GM21786 (cell line): ENCODE results near the gene ZBTB7B.

ENCODE experiments used
- ATAC-seq: cut with Tn5 transposase; IDR thresholded peaks from one replicate; pipeline ENCODE4 v1.9.1; 2021; ENCODE audit not compliant: unreplicated experiment

ZBTB7B gene

DNA sequence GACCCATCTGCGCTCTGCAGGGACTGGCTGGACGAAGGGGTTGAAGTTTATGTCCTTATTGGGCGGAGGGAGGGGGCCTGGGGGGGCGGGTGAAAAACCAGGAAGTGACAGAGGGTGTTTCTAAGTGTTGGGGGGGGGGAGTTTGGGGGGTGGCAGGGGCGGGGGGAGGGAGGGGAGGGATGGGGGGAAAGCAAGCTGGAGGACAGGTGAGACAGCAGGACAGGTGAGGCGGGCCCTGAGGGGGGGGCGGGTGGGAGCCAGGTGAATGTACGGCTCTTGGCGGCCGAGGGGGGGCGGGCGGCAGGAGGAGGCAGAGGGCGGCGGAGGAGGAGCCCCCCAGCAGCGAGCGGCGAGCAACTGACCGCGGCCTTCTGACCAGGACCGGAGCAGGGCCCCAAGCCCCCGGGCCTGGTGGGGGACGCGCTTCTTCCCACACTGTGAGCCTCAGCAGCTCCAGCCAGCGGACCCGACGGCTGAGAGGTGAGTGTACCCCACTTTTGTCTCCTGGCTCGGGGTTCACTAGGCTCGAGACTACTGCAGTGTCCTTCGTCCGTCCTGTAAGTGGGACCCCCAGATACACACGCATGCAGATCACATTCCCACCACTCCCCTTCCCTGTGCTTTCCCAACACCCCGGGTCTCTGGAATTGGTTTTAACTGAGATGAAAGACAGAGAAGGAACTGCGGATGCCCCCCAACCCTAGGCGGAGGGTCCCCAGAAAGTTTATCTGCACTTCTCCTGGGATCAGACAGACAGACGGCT is at the start of gene ZBTB7B:
Gene ZBTB7B, plus strand, starts transcription at position 339 of the 763 bp plus-strand sequence. CDS start 11,859 bp downstream, outside the sequence.
- no peak for ATAC-seq

DNA sequence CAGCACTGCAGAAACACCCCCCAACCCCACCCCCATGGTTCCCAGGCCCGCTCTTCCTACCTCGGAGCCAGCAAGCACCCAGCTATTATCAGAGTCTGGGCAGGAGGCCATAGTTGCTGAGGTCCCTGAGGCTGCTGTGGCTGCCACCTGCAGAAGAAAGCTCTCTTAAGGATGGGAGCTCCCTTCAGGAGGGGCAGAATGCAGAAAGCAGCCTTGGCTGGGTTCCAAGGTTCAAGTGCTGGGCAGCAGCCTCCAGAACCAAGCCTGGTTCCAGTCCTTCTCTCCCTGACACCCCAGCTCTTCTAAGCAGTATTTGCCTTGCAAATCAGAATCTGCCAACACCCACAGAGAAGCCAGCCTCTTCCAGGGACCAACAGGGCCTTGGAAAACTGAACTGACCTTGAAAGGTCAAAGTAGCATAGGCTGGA is 49.0 kb upstream of the ZBTB7B start:
- no peak for ATAC-seq

DNA sequence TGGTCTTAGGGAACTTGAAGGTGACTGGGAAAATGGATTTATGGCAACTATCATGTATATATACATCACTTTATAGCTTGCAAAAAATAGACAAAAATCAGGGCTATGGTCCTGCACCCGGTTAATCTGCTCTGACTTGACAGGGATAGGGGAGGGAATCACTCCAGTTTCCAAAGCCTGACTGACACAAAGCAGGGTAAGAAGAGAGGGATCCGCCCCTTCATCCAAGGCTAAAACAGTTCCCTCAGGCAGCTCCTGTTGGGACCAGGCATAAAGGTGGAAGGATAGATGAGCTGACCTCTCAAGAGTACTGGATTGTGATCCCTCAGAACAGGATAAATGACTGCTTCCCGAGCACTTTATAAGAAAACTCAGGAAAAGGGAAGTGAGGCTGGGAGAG is 48.1 kb upstream of the ZBTB7B start:
- no peak for ATAC-seq

DNA sequence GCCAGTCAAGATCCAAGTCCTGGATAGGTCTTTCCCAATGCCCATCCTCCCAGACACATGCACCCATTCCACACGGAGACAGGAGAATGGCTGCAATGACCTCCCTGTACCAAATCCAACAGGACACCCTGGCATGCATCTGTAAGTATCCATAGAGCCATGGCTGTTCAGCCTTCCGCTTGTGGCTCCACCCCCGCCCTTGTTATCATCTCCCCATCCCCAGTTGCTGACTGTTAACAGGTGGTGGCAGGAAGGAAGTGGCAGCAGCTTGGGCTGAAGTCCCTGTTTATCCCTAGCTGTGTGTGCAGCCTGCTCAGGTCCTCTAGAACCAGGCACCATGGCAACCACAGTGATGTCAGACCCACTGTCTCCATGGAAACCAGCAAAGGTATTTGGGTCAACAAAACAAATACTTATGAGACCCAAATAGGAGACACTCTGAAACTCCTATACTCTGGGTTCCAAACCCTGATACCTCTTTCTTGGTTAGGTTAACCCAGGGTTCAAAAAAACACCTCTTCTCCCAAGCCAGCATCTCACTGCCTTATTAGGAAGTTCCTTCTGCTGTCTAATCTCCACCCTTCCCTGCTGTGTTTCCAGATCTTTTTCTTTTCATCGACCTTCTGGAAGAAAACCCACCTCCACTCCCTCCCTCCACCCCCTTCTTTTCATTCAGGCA is 47.4 kb upstream of the ZBTB7B start:
- peak; percentile 56 for ATAC-seq

DNA sequence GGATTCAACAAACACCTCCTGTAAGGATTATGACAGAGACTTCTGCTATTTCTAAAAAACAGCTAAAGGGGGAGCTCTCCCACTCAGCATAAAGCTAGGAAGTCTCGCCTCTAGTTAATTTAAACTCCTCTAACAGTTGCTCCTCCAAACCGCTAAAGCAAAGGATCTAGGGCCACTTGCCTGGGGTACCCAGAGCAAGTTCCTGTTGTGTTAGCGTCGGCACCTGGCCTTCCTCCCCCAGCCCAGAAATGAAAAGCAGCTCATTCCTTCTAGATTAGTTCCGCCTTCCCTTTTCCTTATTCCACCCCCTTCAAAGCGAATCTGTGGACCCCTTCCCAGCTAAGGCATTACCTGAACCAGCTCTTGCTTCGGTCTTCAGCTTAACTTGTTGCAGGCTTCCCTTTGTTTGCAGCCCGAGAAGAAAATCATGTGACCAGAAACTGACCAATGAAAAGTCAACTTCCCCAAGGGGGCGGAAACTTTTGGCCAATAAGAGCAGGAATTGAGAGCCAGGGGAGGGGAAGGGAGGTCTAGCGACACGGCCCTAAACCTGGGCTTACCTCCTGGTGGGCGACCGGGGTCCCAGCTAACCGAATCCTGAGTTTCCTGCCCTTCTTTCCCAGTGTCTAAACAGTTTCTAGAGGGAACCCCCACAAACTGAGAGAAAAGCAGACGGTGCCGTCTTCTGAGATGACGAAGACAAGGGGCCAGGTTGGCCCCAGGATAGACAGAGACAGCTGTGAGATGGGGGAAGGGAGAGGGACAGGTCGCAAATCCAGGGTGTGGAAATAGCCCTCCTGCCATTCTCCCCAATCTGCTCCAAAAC is 46.7 kb upstream of the ZBTB7B start, which contains the start of gene PBXIP1:
Gene PBXIP1, minus strand, starts transcription at position 382 of the 826 bp plus-strand sequence. CDS start 2,378 bp downstream, outside the sequence.
- peak; percentile 59 for ATAC-seq

DNA sequence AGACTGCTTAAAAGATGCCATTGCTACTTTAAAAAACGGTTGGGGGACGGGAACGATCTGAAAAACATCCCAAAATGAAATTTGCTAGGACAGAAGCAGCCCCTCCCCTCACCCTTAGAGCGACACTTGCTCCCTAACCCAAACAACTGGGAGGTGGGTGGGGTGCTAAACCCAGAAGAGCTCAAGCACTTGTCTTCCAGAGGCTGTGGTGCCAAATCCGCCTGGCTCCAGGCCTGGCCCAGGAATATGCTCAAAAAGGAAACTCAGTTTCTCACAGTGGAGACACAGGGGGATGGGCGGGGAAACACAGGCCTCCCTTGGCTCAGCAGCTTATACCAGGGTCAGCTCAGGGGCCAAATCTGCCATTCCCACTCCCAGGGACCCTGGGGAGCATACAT is 46.1 kb upstream of the ZBTB7B start:
- no peak for ATAC-seq

DNA sequence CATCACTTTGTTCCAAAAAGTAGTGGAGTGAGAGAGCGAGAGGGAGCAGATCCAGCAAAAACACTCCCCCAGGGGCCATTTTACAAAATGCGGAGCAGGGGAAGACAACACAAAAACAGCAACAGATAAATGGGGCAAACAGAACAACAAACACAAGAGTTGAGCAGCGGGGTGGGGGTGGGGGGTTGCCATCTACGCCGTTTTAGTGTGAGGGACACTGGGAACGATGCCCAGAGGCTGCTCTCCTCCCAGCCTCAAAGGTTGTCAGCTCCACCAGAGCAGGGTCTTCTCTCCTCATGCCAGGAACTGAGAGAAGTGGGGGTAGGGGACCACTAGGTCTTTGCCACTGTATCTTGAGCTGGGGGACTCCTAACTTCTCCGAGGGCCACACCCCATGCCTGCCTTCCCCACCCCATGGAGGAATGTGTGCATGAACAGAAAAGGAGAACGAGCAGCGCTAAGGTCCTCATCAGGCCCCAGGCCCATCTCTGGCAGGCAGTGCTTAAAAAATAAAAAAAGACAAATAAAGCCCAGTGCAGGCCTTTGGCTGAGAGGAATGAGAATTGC is 45.4 kb upstream of the ZBTB7B start:
- no peak for ATAC-seq

DNA sequence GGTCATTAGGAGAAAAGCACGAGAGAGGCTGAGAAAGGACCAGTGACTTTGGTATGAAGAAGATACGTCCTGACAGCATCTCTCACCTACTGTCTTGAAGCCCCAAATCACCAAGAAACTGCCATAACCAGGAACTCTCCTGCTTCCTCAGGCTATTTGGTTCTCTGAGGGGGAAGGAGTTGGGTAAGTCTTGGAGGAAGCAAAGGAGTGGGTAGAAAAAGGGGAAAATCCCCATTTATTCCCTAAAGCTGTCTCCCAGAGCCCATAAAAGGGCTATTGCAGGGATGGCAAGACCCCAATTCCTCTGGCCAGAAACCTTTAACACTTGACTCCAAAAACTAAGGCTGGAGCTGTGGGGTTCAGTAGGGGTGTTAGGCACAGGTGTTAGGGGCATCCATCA is 44.6 kb upstream of the ZBTB7B start:
- ATAC-seq = no peak

DNA sequence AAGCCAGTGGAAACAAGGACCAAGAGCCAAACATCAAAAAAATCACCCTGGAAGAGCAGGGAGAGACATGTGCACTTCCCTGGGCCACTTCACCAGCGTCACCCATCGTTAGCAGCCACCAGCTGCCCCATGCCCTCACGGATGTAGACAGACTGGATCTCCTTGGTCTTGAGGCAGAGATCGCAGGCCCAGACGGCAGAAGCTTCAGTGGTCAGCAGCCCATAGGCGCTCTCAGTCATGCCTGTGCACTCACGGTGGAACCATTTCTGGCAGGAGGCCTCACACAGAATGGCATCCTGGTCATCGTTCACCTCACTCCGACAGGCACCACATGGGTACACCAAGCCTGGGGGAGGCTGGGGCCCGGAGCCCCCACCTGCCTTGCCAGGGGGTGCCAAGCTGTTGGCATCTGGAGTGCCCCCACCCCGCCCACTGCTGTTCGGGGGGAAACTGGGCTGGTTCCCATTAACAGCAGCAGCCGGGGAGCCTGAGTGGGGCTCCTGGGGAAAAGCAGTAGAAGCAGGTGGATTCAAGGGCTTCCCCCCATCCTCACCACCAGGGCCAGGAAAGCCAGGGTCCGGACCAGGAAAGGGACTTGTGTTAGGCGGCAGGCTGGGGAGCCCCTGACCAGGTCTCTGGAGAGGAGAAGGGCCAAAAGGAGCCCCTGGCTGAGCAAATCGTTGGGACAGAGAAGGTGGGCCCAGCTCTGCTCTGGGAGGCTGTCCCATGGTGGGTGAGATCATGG is 43.7 kb upstream of the ZBTB7B start:
- no peak for ATAC-seq

DNA sequence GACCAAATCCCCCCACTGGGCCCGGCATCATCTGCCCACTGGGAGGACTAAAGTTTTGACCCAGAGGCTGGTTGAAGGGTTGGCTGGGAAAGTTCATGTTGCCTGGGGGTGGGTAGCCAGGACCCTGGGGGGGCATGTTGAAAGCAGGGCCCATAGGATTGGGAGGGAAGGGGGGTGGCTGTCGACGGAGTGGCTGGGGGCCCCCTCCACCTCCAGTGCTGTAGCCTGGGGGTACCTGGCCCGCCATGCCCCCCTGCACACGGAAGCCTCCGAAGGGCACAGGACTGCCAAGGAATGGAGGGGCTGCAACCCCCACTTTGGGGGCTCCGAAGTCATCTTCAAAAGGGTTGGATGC is 43.2 kb upstream of the ZBTB7B start:
- ATAC-seq = no peak

DNA sequence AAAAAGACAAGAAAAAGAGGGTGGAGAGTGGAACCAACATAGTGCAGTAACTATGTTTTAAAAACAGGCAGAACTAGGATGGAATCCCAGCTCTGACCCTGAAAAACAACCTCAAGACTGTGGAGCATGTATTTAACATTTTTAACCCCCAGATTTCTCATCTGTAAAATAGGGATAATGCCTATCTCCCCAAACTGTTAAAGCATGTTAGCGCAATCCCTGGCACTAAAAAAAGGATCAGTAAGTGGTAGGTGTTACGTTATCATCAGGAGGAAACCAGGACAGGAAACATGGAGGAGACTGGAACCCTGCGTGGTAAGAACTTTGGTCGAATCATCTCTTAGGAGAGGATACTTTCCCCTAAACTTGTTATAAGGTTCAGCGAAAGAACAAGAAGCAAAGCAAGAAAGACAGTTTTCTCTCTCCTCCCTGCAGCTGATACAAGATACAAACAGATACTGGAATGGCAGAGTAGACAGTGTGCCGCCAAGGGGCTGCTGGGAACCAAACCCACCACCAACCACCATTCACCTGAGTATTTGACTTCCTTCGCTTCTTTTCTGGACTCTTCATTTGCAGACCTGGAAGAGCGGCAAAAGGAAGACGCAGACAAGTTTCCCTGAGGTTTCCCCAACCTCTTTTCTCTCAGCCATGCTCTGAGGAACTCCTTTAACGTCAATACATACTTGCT is 42.0 kb upstream of the ZBTB7B start:
- ATAC-seq = no peak

DNA sequence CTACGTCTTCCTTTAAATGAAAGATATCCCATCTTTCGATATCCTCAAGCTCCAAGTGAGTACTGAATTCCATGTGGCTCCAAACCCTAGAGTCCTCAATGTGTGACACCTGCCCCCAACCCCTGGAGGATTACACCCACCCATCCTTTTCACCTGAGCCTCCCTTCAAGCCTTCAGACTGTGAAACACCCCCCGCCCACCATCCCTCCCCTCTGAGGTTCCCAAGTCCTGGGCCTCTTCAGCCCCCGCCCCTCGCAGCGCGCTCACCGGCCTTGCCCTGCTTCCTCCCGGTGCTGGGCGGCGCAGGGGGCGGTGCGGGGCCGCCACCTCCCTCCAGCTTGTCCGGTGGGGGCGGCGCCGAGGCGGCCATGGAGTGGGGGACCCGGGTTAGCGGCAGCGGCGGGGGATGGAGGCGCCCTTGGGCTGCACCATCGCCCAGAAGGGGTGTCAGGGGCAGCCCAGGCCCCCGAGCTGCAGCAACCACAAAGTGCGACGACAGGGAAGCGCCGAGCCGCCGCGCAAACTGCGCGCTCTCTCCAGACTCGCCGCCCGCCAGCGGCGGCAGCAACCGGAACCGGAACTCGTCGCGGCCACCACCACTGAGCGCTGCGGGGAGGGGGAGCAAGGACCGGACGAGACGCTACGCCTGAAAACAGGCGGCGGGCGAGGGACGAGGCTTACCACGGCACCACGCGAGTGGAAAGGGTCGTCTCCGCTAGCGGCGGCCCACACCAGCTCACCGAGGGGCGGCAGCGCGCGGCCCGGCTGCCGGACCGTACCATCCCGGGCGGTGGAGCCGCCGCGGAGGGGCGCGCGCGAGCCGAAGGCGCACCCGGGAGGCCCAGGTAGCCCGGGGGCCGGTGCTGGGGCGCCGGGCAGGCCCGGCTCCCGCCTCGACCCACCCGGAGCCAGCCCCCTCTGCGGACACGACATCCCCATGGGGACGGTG is 41.1 kb upstream of the ZBTB7B start, which contains the start of gene PYGO2:
Gene PYGO2, minus strand, starts transcription at position 576 of the 949 bp plus-strand sequence. Its CDS starts 206 bp downstream, at position 370.
- peak; percentile 77 for ATAC-seq

DNA sequence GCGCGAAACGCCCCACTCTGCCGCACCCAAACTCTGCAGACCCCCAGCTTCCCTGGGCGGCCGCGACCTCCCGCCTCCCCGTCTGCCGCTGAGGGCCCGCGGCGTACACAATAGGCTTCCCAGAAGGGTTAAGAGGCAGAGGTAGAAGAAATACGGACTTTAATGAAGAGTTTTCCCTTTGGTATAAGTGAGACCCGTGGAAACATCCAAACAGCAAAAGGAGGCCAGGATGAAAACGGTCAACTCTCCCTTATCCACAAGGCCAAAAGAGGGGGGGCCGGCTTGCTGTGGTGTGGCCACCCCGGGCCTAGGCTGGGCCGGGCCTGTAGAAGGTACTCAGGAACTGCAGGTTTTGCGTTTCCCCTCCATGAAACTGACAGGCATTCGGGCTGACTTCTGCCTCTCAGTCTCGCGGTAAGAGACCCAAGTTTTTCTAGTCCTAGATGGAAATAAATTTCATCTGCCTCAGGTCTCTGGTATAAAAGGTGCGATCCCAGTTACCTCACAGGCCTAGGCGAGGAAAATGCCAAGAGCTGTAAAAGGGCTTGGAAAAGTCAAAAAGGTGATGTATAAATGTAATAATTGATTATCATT is 40.3 kb upstream of the ZBTB7B start:
- no peak for ATAC-seq

DNA sequence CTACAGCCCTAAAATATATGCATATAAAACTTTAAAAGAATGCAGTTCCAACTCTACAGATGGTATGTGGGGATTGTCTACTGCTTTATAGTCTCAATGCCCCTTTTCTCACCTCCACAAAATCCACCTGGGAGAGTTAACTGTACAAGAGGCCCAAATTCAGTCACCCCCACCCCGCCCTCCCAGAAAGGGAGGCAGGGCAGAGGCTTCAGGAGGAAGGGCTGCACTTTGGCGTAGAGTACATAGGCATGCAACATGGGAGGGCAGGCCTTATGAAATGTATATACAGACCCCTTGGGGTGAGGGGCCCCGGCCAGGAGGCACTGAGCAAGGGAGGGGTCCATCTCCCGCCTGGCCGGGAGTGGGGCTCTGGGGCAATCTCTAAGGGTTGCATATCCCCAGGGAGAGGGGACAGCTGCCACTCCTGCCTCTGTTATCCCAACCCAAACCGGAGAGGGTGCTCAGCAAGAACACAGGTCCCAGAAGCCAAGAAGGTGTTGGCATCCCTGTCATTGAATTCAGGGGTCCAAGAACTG is 39.7 kb upstream of the ZBTB7B start:
- ATAC-seq = no peak

DNA sequence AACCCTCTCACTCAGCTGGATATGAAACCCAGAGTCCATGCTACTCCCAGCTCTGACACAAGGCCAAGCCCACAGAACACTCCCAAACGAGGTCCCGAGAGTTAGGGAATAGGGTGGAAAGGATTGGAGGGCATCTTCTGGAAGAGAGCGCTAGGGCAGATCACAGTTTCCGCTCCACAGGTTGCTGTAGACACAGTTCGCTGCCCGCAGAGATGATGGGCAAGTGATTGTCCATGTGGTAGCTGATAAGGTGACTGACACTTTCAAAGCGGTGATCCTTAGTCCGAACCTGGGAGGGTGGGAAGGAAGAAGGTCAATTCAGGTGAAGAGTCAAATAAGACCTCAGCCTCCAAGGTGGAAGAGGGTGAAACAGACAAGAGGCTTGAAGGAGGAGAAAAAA is 39.0 kb upstream of the ZBTB7B start:
- ATAC-seq = no peak

DNA sequence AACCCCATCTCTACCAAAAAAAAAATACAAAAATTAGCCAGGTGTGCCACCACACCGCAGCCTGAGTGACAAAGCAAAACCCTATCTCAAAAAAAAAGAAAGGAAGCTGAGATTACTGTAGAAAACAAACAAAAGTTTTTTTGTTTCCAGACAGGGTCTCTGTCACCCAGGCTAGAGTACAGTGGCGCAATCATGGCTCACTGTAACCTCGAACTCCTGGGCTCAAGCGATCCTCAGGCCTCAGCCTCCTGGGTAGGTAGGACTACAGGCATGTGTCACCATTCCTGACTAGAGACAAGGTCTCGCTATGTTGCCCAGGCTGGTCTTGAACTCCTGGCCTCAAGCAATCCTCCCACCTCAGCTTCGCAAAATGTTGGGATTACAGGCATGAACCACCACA is 38.2 kb upstream of the ZBTB7B start:
- no peak for ATAC-seq

DNA sequence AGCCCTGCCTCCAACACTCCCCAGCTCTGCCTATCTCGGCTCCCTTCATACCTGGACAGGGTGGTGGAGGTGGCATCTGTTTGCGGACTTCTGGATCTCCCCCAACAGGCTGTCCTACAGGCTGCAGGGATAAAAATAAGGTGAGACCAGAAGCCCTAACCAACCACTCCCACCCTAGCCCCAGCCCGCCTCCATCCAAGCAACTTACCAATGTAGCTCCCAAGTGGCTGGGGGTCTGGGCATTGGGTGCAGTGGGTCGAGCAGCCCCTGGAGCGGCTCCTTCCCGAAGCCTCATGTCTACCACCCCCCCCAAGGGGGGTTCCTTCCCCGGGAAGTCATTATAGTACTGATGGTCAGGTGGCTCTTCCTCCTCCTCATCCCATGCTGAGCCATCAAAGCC is 36.5 kb upstream of the ZBTB7B start:
- no peak for ATAC-seq

DNA sequence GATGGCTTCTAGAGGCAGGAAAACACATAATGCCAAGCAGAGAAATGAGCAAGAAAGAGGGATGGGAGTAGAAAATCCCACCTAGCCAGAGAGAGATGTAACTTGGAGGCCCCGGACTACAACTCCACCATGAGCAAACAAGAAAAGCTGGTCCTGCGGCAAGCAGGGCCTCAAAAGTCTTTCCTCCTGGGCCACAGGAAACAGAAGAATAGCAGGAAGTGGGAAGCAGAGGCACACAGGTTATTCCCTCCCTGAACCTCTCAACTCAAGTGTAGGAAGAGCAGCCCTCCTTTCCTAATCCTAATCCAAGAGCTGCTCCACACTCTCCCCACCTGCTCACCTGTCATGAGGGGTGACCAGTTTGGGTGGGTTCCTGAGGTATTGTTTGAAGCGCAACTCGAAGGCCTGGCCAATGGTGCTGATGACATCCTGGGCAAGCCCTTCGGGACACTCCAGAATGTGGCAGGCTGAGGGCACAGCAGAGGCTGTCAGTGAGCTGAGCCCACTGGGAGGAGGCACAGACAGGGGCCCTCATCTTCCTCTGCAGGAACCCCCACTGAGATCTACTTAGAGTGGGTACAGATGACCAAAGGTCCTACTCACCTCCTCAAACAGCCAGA is 35.2 kb upstream of the ZBTB7B start:
- ATAC-seq = no peak
